GM23248 (cell line): ENCODE measurements around the gene FRAS1.

Experiments
- EZH2 ChIP-seq: fragments of 200-600 bp; sonication (generic); IDR thresholded peaks from 2 replicates; pipeline ENCODE4 v1.6.1; 2018; ENCODE audit warnings: antibody characterized with exemption, mild to moderate bottlenecking; ENCODE audit not compliant: insufficient read depth, poor library complexity, severe bottlenecking
- EZH2phosphoT487 ChIP-seq: fragments of 200-600 bp; sonication (generic); IDR thresholded peaks from 2 replicates; pipeline ENCODE4 v1.6.1; 2018; ENCODE audit warnings: antibody characterized with exemption, moderate library complexity, mild to moderate bottlenecking, low read depth; ENCODE audit not compliant: insufficient read depth

GRCh38 chr4:78220283-78220682 lies 163.2 kb downstream of the FRAS1 start:
- no peak for TF ChIP-seq EZH2
- TF ChIP-seq EZH2phosphoT487, result no peak
